Large intestine (tissue), 3 donors: ENCODE results near the gene FOXP1. TPM values are rescaled to one million over a fixed set of nuclear protein-coding genes. Genes with fewer than 3 reads are reported as not detected.

Experiments used
- DNase-seq, 2 donors: peaks; one replicate each; pipeline versions ENCODE4 v3.0.0 to v3.0.0-alpha.2; 2013
- H3K27ac ChIP-seq: one replicate; pipeline ENCODE4 v1.5.1; 2013; ENCODE audit warnings: low read length
- H3K27me3 ChIP-seq: 2 replicates; pipeline ENCODE4 v1.6.1; 2013; ENCODE audit warnings: low read length; ENCODE audit not compliant: control insufficient read depth, insufficient read depth
- H3K36me3 ChIP-seq: 2 replicates; pipeline ENCODE4 v1.6.1; 2013; ENCODE audit warnings: low read length; ENCODE audit not compliant: control insufficient read depth, insufficient read depth
- H3K4me1 ChIP-seq: one replicate; pipeline ENCODE4 v1.6.1; 2013; ENCODE audit warnings: low read length; ENCODE audit not compliant: control insufficient read depth, insufficient read depth
- H3K4me3 ChIP-seq: one replicate; pipeline ENCODE4 v1.5.1; 2013; ENCODE audit warnings: low read length
- H3K9me3 ChIP-seq: one replicate; pipeline ENCODE4 v1.6.1; 2013; ENCODE audit warnings: mild to moderate bottlenecking, low read depth, low read length, moderate library complexity; ENCODE audit not compliant: control insufficient read depth
- WGBS: methylation state at CpG from one replicate; pipeline ENCODE4 v1.1.5; 2013; ENCODE audit warnings: low lambda C conversion rate; ENCODE audit not compliant: insufficient coverage; 5-methylcytosine and 5-hydroxymethylcytosine counted together
- polyA plus RNA-seq: library from polyadenylated mRNA; unstranded; fragments of 120-200 nt; gene quantifications from one replicate; pipeline ENCODE4 v1.2.1, GENCODE V29; 2013

Gene FOXP1
- polyA plus RNA-seq, 1 donor = 64.1 TPM

GRCh38 chr3:71136276-71136675, 447.3 kb downstream of the FOXP1 start:
- Histone ChIP-seq H3K4me1 (peaks cover 47% of the 10 kb centered on the region), H3K36me3 (no peaks in the 10 kb centered on the region), H3K4me3 (no peak overlapping the region), H3K27me3 (no peaks in the 10 kb centered on the region), H3K27ac (no peak overlapping the region), H3K9me3 (no peaks in the 10 kb centered on the region)
- DNase-seq = no peak
- 67% methylated on average over 1 of the region's 2 CpGs for WGBS

GRCh38 chr3:71135373-71136088, 448.0 kb downstream of the FOXP1 start:
- Histone ChIP-seq H3K9me3 (no peaks in the 10 kb centered on the region), H3K4me3 (no peak overlapping the region), H3K27me3 (no peaks in the 10 kb centered on the region), H3K4me1 (peaks cover 51% of the 10 kb centered on the region), H3K27ac (peak overlapping the region; percentile 83), H3K36me3 (no peaks in the 10 kb centered on the region)
- 40% methylated on average over 1 of the region's 8 CpGs for WGBS
- DNase-seq = no peak

- H3K4me3 ChIP-seq = no peak overlapping the region
- H3K27ac ChIP-seq = peak overlapping the region; percentile 83
- peaks cover 51% of the 10 kb centered on the region for H3K4me1 ChIP-seq
- H3K36me3 ChIP-seq = no peaks in the 10 kb centered on the region
- no peaks in the 10 kb centered on the region for H3K27me3 ChIP-seq
- WGBS = 13% methylated on average over 2 of the region's 2 CpGs
- H3K9me3 ChIP-seq = no peaks in the 10 kb centered on the region
- no peak for DNase-seq
Observed at GRCh38 chr3:71134521-71134920, 449.0 kb downstream of the FOXP1 start.

GRCh38 chr3:71133865-71134264, 449.7 kb downstream of the FOXP1 start:
- 20% methylated on average over 1 of the region's 4 CpGs for WGBS
- DNase-seq = no peak
- Histone ChIP-seq H3K9me3 (no peaks in the 10 kb centered on the region), H3K27ac (peak overlapping the region; percentile 83), H3K36me3 (no peaks in the 10 kb centered on the region), H3K27me3 (no peaks in the 10 kb centered on the region), H3K4me1 (peaks cover 51% of the 10 kb centered on the region), H3K4me3 (no peak overlapping the region)

GRCh38 chr3:71132995-71133730, 450.4 kb downstream of the FOXP1 start:
- no peaks in the 10 kb centered on the region for H3K27me3 ChIP-seq
- peaks cover 55% of the 10 kb centered on the region for H3K4me1 ChIP-seq
- H3K4me3 ChIP-seq = no peak overlapping the region
- no peaks in the 10 kb centered on the region for H3K9me3 ChIP-seq
- peak in 1 of 2 donors; percentile 83 for DNase-seq
- no peaks in the 10 kb centered on the region for H3K36me3 ChIP-seq
- WGBS = 54% methylated on average over 3 of the region's 8 CpGs
- peak overlapping the region; percentile 83 for H3K27ac ChIP-seq

- DNase-seq = peak in 1 of 2 donors; percentile 60
- peak overlapping the region; percentile 39 for H3K4me3 ChIP-seq
- 53% methylated on average over 2 of the region's 10 CpGs for WGBS
Observed at GRCh38 chr3:71131375-71132314, 451.9 kb downstream of the FOXP1 start.

GRCh38 chr3:71130471-71131374, 452.8 kb downstream of the FOXP1 start:
- Histone ChIP-seq H3K4me3 (peak overlapping the region; percentile 39), H3K9me3 (no peaks in the 10 kb centered on the region), H3K27ac (peak overlapping the region; percentile 83), H3K36me3 (no peaks in the 10 kb centered on the region), H3K4me1 (peaks cover 62% of the 10 kb centered on the region), H3K27me3 (no peaks in the 10 kb centered on the region)
- WGBS = 20% methylated on average over 4 of the region's 19 CpGs
- DNase-seq = peak in 1 of 2 donors; percentile 85

More at GRCh38 chr3:71131375-71132314, 451.9 kb downstream of the FOXP1 start:
- Histone ChIP-seq H3K36me3 (no peaks in the 10 kb centered on the region), H3K4me1 (peaks cover 64% of the 10 kb centered on the region), H3K27me3 (no peaks in the 10 kb centered on the region), H3K27ac (peak overlapping the region; percentile 83), H3K9me3 (no peaks in the 10 kb centered on the region)

DNA sequence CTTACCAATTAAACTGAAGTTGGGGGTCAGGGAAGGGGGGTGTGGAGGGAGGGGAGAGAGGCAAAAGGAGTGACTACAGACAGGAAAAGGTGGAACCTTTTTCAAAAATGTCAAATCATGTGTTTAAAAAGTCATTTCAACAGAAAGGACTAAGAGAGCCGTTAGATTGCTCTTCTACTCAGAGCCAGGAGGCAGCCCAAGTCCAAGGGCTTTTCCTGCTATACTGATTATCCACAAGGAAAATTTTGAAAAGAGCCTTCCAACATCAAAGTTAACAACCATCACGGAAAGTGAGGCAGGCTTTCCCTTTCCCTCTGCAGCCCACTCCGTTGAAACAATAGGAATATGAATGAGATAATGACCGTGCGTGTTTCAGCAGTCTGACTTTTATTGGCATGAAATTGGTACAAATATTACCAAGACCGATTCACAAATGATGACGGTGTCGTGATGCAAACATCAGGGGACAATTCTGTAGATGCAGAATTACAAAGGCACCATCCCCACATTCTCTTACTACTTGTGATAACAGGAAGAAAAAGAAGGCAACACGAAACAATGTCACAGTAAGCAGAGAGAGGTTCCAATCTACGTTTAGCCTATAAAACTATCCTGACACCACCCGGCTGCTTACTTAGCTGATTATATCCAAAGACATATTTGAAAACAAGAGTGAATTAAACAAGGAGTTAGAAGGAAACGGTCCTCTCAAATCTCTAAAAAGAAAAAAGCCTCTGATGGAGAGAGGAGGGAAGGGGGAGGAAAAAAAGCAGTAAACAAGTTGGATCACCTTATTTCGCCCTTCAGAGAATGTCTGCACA, 453.7 kb downstream of the FOXP1 start:
- 0% methylated on average over 2 of the region's 13 CpGs for WGBS
- peak in 1 of 2 donors; percentile 73 for DNase-seq

DNA sequence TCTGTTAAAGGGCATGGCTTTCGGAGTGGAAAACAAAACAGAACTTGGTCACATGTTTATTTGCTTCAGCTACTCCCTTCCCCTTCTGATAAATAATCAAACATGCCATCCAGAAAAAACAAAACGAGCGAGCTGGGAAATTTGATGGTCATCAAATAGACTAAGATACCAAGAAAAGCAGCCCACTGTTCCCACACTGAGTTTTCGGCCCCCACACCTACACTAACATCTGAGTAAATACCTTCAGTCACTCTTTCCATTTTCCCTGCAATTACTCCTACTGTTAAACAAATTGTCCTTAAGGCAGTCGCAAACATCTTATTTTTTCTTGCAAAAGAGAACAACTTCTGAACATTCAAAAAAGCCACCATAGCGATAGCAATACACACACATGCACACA, 454.6 kb downstream of the FOXP1 start:
- peak in 1 of 2 donors; percentile 65 for DNase-seq
- Histone ChIP-seq H3K9me3 (no peaks in the 10 kb centered on the region), H3K4me3 (peak overlapping the region; percentile 39), H3K27me3 (no peaks in the 10 kb centered on the region), H3K27ac (peak overlapping the region; percentile 83), H3K36me3 (no peaks in the 10 kb centered on the region), H3K4me1 (peaks cover 45% of the 10 kb centered on the region)
- 6% methylated on average over 3 of the region's 6 CpGs for WGBS

More for the DNA sequence above, 453.7 kb downstream of the FOXP1 start:
- peak overlapping the region; percentile 83 for H3K27ac ChIP-seq
- no peaks in the 10 kb centered on the region for H3K36me3 ChIP-seq
- H3K4me1 ChIP-seq = peaks cover 53% of the 10 kb centered on the region
- no peaks in the 10 kb centered on the region for H3K9me3 ChIP-seq
- H3K27me3 ChIP-seq = no peaks in the 10 kb centered on the region
- H3K4me3 ChIP-seq = peak overlapping the region; percentile 39
